GM18499 (cell line): ENCODE results near the gene CTTNBP2.

Experiments used
- ATAC-seq: cut with Tn5 transposase; IDR thresholded peaks from one replicate; pipeline ENCODE4 v1.9.1; 2021; ENCODE audit warnings: moderate number of reproducible peaks; ENCODE audit not compliant: insufficient read depth, unreplicated experiment

CTTNBP2 gene

DNA sequence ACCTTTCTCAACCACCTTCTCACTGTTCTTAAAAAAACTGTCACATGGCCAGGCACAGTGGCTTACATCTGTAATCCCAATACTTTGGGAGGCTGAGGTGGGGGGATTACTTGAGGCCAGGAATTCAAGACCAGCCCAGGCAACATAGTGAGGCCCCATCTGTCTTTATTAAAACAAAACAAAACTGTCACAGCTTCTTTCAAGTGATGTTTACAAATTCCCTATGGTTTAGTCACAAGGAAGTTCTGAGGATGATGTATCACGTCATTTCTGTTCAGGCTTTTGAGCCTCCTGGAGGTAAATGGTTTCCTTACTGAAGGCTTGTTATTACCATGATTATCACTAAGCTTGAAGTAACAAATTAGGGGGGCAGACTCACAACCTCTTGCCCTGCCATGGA is 207.2 kb downstream of the CTTNBP2 start:
- no peak for ATAC-seq

DNA sequence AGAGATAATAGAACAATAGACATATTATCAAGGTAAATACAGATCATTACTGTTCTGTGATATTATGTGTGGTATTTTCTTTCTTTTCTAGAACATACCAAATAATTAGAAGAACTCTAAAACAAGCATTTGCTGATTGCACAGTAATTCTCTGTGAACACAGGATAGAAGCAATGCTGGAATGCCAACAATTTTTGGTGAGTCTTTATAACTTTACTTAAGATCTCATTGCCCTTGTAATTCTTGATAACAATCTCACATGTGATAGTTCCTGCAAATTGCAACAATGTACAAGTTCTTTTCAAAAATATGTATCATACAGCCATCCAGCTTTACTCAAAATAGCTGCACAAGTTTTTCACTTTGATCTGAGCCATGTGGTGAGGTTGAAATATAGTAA is 207.9 kb downstream of the CTTNBP2 start:
- no peak for ATAC-seq

DNA sequence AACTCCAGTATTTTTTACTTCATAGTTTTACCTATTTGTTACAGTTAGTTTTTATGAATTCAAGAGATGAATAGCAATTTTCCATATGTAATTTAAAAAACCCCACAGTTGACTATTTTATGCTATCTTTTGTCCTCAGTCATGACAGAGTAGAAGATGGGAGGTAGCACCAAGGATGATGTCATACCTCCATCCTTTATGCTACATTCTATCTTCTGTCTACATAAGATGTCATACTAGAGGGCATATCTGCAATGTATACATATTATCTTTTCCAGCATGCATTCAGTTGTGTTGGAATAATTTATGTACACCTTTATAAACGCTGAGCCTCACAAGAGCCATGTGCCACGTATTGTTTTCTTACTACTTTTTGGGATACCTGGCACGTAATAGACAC is 209.2 kb downstream of the CTTNBP2 start:
- no peak for ATAC-seq

DNA sequence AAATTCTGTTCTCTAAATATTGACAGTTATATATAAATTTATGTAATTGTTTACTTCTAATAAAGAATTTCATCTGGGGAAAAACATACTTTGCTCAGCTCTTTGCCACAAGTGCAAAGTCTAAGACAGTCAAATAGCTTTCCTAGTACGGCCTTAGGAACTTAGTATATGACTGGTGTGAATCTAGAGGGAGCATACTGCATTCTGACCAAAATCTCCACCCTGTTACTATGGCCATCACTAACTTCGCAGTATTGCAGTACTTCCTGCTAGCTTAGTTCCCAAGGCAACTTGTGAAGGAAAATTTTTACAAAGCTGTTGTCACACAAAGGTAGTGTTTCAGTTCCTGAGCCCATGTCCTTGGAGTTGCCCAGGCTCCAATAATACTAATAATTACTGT is 211.9 kb downstream of the CTTNBP2 start:
- no peak for ATAC-seq
